WERI-Rb-1 (cell line): ENCODE results near the gene REEP2.
A peak's percentile ranks its signal among the peaks of the same experiment; 100 is the strongest.

Experiments used
- DNase-seq: peaks from one replicate; pipeline ENCODE4 v3.0.0-alpha.2; 2020
- H3K27ac ChIP-seq: fragments of 250-450 bp; sonication (Bioruptor Pico); 2 replicates; pipeline ENCODE4 v1.5.1; 2020; ENCODE audit warnings: mild to moderate bottlenecking, moderate library complexity
- H3K27me3 ChIP-seq: fragments of 250-450 bp; sonication (Bioruptor Pico); 2 replicates; pipeline ENCODE4 v1.5.1; 2021; ENCODE audit warnings: mild to moderate bottlenecking, low read depth, moderate library complexity; ENCODE audit not compliant: insufficient read depth, severe bottlenecking
- H3K36me3 ChIP-seq: fragments of 250-450 bp; sonication (Bioruptor Pico); 2 replicates; pipeline ENCODE4 v1.5.1; 2020; ENCODE audit warnings: mild to moderate bottlenecking, moderate library complexity
- H3K4me3 ChIP-seq: 2 replicates; pipeline ENCODE4 v1.5.1; 2011; ENCODE audit warnings: low read depth, mild to moderate bottlenecking, control low read depth, low read length
- H3K9me3 ChIP-seq: fragments of 250-450 bp; sonication (Bioruptor Pico); 2 replicates; pipeline ENCODE4 v1.5.1; 2021; ENCODE audit warnings: mild to moderate bottlenecking, moderate library complexity; ENCODE audit not compliant: severe bottlenecking
- CTCF ChIP-seq: IDR thresholded peaks from 2 replicates; pipeline ENCODE4 v1.5.1; 2011; ENCODE audit warnings: low read depth, mild to moderate bottlenecking, control low read depth, inconsistent platforms, low read length

The REEP2 gene

GRCh38 chr5:138463419-138464007, 24.7 kb downstream of the REEP2 start:
- Histone ChIP-seq H3K9me3 (no peaks in the 10 kb centered on the region), H3K4me3 (peak overlapping the region; percentile 75), H3K27me3 (no peaks in the 10 kb centered on the region), H3K36me3 (no peaks in the 10 kb centered on the region; the same call in 1 of the 2 replicates), H3K27ac (peak overlapping the region; percentile 93)
- DNase-seq: peak; percentile 73
- peak; percentile 81 for TF ChIP-seq CTCF

- Histone ChIP-seq H3K27ac (peak overlapping the region; percentile 93), H3K36me3 (no peaks in the 10 kb centered on the region; the same call in 1 of the 2 replicates), H3K9me3 (no peaks in the 10 kb centered on the region), H3K4me3 (peak overlapping the region; percentile 75), H3K27me3 (no peaks in the 10 kb centered on the region)
- peak; percentile 95 for DNase-seq
- peak; percentile 76 for TF ChIP-seq CTCF
Measured at GRCh38 chr5:138464008-138464387, 25.1 kb downstream of the REEP2 start.

GRCh38 chr5:138464388-138465260, 25.8 kb downstream of the REEP2 start:
- Histone ChIP-seq H3K36me3 (no peaks in the 10 kb centered on the region; the same call in 1 of the 2 replicates), H3K27me3 (no peaks in the 10 kb centered on the region), H3K4me3 (peak overlapping the region; percentile 75), H3K27ac (peak overlapping the region; percentile 93), H3K9me3 (no peaks in the 10 kb centered on the region)
- 0 out of 2 replicates have a peak, but pooled peaks have one; percentile 10 for TF ChIP-seq CTCF
- peak; percentile 99 for DNase-seq

- no peak for TF ChIP-seq CTCF
- Histone ChIP-seq H3K36me3 (no peaks in the 10 kb centered on the region; the same call in 1 of the 2 replicates), H3K27me3 (no peaks in the 10 kb centered on the region), H3K4me3 (peak within 1 kb of the TSS; percentile 75), H3K27ac (peak within 1 kb of the TSS; percentile 93), H3K9me3 (no peaks in the 10 kb centered on the region)
- DNase-seq: peak; percentile 95
Measured at GRCh38 chr5:138465261-138466124, 26.6 kb downstream of the REEP2 start, which contains the start of gene EGR1. EGR1 (plus strand) TSS chr5:138465479; CDS start chr5:138465762, 283 bp downstream.

GRCh38 chr5:138466125-138466899, 27.5 kb downstream of the REEP2 start:
- H3K4me3 ChIP-seq: peak overlapping the region; percentile 75
- no peak for DNase-seq
- TF ChIP-seq CTCF: no peak

More at GRCh38 chr5:138466125-138466899, 27.5 kb downstream of the REEP2 start:
- Histone ChIP-seq H3K9me3 (no peaks in the 10 kb centered on the region), H3K27me3 (no peaks in the 10 kb centered on the region), H3K36me3 (no peaks in the 10 kb centered on the region; the same call in 1 of the 2 replicates), H3K27ac (no peak overlapping the region)
